Epithelial cell of esophagus (primary cell): ENCODE data around the gene PRSS21.
A peak's percentile ranks its signal among the peaks of the same experiment; 100 is the strongest.

ENCODE experiments used
- DNase-seq: peaks from one replicate; pipeline ENCODE4 v3.0.0; 2010; ENCODE audit warnings: low read depth
- H3K4me3 ChIP-seq: 2 replicates; pipeline ENCODE4 v1.5.1; 2011; ENCODE audit warnings: mild to moderate bottlenecking, low read length, control low read depth
- CTCF ChIP-seq: IDR thresholded peaks from 2 replicates; pipeline ENCODE4 v1.5.1; 2011; ENCODE audit warnings: low read depth, mild to moderate bottlenecking, low read length, control low read depth, inconsistent platforms; ENCODE audit not compliant: insufficient read depth; ENCODE audit errors: missing control alignments

Gene PRSS21

GRCh38 chr16:2838928-2839327 is 21.9 kb downstream of the PRSS21 start:
- peak; percentile 78 for DNase-seq
- H3K4me3 ChIP-seq: no peak overlapping the region
- peak; percentile 86 for TF ChIP-seq CTCF

GRCh38 chr16:2839650-2840450 is 22.8 kb downstream of the PRSS21 start:
- no peak overlapping the region for H3K4me3 ChIP-seq
- no peak for DNase-seq
- no peak for TF ChIP-seq CTCF

- TF ChIP-seq CTCF: no peak
- no peak overlapping the region for H3K4me3 ChIP-seq
- DNase-seq: no peak
Observed at GRCh38 chr16:2840914-2841313, 23.9 kb downstream of the PRSS21 start.

- H3K4me3 ChIP-seq: no peak overlapping the region
- no peak for DNase-seq
Observed at GRCh38 chr16:2841606-2842339, 24.7 kb downstream of the PRSS21 start.

GRCh38 chr16:2842340-2843000 is 25.4 kb downstream of the PRSS21 start:
- DNase-seq: no peak
- H3K4me3 ChIP-seq: no peak overlapping the region
- TF ChIP-seq CTCF: peak; percentile 24

More at GRCh38 chr16:2841606-2842339, 24.7 kb downstream of the PRSS21 start:
- no peak for TF ChIP-seq CTCF

- DNase-seq: no peak
- no peak overlapping the region for H3K4me3 ChIP-seq
- no peak for TF ChIP-seq CTCF
Observed at GRCh38 chr16:2843526-2843925, 26.5 kb downstream of the PRSS21 start.
